ENCODE results near the gene FYCO1.

FYCO1 gene

DNA sequence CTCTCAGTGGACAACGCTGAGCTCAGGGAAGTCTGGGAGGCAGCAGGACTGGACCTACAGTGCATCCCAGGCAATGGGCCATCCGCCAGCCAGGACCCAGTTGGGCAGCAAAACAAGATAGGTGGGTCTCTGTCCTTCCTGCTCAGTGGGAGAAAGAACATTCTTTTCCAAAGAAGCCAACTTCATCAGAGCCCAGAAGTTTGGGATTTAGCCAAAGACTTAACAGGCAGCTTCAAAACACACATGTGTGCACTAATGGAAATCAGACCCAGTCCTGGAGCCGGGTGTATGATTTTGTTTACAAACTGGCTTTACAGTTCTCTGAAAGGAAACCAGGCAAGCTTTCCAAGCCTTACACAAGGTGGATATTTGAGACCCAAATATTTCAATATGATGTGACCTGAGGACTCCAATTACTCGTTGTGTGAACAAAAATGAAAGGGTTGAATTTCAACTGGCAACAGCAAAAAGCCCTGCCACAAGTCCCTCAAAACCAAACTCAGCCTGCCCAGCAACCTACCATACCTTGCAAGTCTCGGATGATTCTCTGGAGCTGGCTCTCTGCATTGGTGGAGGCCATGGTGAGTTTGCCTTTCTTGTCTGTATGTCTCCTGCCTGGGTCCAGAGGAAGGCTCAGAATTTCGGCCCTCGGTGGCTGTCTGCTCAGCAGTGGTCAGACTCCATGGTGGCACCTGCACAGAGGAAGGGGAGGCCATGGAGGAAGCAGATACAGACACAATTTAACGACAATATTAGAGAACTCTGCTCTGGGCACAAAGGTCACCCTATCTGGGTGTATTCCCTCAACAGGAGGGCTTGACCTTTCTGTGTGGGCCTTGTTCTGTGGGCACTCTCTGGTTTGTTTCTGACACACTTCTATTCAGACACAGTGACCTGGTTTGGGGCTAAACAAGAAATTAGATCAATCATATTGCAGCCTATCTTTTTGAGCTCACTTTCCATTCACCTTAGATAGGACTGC, 11.0 kb downstream of the FYCO1 start:
- no peak for DNase-seq (ENCODE audit: low read depth, low spot score)

DNA sequence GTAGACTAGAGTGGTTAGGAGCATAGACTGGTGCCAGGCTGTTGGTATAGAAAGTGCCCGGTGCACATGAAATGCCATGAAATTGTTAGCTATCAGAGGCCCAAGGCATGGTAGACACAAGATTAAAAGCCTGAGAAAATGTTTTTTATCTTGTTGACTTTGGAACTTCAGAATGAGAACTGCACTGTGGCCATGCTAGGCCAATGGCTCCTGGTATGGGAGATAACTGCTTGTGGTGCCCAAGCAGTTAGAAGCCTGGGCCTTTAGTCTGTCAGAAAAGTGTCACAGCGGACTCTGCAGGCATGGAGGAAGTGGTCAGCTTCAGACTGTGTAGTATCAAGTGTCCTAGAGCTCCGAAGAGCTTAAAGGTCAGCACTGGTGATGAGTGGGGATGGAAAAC, 11.9 kb downstream of the FYCO1 start:
- DNase-seq (ENCODE audit: low read depth, low spot score) = no peak

- DNase-seq (ENCODE audit: low read depth, low spot score) = no peak
Observed at GRCh38 chr3:45981346-45982074, 14.1 kb downstream of the FYCO1 start.

- no peak for DNase-seq (ENCODE audit: low read depth, low spot score)
Observed at GRCh38 chr3:45980819-45981218, 14.8 kb downstream of the FYCO1 start.

DNA sequence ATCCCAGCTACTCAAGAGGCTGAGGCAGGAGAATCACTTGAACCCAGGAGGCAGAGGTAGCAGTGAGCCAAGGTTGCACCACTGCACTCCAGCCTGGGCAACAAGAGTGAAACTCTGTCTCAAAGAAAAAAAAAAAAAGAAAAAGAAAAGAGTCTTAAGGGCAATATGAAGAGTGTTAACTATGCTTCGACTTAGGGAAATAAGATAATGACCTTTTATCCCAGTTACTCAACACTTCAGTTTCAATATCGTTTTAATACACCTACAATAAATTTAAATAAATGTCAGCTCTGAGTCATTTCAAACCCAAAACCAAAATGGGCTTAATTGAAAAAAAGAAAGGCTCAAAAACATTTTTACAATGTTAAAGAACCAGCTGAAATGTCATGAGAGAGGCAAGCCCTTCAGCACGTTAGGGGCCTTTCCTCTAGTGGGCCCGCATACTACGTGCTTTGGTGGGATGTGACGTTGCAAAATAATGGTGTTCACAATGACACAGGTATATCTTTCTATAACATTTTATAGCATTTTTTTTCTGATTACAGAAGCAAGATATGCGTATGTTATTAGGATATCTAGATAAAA, 15.3 kb downstream of the FYCO1 start:
- DNase-seq (ENCODE audit: low read depth, low spot score) = no peak

DNA sequence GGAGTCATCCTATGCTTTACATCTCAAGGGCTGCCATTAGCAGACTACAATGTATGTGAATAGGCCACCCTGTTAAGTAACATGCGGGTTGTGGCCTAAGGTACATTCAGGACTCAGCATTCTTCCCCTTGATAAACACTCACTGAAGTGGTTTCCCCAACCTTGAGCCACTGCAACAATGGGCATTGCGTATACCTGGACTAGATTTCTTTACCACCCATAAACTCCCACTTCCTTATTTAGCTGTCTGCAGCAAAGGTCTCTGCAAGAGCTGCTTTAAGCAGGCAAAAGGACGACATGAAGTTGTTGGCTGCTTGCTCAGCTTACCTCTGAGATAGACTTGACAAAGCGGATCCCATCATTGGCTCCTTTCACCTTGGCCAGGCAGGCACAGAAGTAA, 16.2 kb downstream of the FYCO1 start:
- no peak for DNase-seq (ENCODE audit: low read depth, low spot score)

DNA sequence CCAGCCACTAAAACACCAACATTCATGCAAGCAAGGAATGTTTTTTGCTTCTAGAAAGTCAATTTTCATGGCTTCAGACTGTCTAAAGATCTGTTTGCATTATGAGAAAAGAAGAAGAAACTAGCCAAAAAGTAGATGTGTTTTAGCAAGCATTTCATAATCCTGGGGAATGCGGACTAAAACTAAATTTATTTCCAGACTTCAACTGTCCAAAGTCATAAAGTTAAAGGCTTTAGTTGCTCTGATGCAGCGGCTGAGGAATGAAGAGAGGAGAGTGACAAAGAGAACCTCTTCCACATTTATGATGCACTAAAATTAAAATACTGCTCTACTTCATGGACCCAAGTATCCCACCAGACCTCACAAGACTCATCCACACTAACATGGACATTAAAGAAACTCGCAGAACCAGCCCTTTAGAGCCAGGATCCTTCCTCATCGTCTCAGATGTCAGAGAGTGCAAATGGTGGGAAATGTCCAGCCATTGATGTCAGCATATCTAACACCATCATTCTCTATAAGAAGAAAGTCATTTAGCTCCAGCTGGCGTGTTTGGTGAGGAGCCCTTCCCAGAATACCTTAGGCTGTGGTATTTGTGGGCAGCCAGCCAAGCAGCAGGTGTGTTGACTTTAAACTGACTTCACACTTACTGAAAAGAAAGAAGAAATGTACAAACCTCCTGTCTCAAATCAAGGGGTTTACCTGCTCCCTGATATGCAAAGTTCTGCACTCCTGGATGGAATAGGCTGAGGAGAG, 17.4 kb downstream of the FYCO1 start:
- no peak for DNase-seq (ENCODE audit: low read depth, low spot score)

DNA sequence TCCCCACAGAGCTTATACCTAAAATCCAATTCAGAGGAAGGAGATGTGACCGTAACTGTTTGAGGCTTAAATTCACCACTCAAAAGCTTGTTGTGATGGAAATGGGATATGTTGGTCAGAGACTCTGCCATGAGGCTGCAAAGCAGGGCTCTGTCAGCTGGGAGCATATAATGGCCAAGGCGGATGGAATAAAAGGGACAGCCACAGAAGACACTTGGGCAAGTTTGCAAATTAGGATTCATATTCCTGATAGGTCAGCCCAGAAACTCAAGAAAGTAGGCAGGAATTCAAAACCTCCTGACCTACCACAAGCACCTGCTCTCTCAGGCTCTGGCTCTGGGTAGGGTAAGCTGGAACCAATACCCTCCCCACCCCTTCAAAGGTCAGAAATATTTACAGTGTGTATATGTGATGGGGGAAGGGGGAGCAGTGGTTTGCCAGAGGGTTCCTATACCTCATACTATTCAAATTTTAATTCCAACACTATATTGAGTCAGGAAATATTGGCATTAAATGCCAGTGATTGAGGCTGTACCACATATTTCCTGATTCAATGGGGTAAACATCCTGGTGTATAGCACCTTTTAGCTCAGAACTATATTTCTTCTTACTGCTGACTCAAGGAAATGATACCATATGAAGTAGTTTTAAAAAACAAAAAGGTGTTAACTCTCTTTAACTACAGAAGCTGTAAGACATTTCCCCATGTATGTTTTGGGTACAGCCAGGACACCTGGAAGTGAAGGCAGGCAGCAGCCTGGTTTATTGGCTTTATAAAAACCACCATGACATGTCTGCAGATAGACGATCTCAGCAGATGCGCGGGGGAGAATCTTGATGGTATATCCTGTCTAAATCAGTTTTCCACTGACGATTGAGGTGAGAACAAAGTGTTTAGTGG, 19.2 kb downstream of the FYCO1 start:
- no peak for DNase-seq (ENCODE audit: low read depth, low spot score)

DNA sequence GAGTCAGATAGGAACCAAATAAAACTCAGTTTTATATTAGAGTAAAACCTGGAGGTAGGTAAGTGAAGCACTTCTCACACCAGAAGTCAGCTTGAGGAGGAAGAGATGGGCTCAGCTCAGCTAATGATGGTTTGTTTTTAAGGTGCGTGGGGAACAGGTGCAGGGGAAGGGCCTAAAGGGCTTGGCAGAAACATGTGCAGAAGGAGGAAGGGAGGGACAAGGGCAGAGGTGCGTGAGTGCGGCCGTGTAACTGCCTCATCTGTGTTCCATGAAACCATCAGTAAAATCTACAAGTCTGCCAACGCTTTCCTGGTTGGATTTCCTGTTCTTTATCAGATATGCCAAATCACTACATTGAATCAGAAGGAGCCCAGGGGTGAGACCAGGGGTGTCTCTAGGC, 19.9 kb downstream of the FYCO1 start:
- no peak for DNase-seq (ENCODE audit: low read depth, low spot score)

DNA sequence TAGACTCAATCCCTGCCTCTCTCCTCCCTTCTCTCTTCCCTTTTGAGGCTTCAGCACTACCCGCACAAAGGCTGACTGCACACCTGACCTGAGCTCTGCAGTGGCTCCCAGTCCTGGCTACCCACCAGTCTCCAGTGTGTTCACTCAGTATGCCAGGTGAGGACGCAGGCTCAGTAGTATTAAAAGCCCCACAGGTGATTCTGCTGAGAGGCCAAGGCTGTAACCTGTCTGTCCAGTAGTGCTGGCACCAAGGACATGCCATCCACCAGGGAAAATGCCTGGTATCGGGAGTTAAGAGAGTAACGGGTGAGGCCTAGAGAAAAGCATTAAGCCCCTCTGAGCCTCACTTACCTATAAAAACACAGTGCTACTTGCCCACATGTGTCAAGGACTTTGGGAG, 20.9 kb downstream of the FYCO1 start:
- no peak for DNase-seq (ENCODE audit: low read depth, low spot score)

DNA sequence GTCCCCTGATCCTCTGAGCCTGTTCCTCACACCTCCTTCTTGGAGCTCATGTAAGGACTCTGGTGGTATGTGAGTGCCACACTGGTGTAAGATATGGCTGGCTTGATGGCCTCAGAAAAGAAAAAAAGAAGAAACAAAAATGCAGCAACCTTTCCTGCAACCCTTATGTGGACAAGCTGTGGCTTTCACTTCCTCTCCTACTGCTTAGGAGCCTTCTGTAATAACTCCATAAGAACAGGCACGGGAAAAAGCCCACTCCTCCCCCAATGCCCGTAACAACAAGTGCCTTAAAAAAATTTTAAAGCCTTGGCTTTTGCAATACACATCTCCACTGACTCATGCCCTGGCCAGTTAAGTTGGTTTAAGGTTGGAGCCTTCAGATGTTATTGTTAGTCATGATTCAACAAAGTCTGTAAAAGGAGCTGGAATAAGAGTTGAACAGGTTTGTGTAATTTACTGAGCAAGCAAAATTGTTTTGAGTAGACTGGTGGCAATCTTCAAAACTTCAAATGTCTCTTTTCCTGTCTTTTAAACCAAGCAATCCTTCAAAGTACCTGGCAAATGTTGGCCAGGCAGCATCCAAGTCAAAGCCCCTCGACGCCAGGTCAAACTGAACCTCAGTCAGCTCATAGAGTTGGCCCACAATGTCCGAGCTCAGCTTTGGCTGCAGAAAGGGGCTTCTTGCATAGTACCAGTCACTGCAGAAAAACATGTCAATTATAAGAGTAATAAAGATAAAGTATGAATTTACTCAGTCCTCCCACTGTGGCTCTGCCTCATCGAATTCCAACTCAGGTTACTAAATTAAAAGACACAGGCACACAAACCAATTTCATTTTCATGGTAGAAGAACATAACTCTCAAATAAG, 22.9 kb downstream of the FYCO1 start:
- DNase-seq (ENCODE audit: low read depth, low spot score) = no peak

- DNase-seq (ENCODE audit: low read depth, low spot score) = no peak
Observed at GRCh38 chr3:45969953-45970352, 25.7 kb downstream of the FYCO1 start.

GRCh38 chr3:45969116-45969515, 26.5 kb downstream of the FYCO1 start:
- no peak for DNase-seq (ENCODE audit: low read depth, low spot score)

DNA sequence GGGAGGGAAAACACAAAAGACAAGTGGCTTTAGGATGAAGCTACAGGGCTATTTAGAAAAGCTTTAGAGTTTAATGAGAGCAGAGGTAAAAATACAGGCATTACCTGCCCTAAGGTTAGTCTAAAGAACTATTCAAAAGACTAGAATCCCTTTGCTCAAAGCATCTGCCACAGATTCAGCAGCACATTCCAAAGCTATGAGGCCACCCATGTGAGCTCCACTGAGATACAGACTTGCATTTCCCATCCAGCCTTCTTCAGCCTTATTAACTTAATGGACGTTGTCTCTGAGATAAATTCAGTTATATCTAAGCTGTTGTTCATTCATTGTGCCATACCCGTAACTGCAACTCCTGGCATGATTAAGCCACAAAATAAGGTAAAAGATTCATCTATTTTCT, 26.9 kb downstream of the FYCO1 start:
- no peak for DNase-seq (ENCODE audit: low read depth, low spot score)

DNA sequence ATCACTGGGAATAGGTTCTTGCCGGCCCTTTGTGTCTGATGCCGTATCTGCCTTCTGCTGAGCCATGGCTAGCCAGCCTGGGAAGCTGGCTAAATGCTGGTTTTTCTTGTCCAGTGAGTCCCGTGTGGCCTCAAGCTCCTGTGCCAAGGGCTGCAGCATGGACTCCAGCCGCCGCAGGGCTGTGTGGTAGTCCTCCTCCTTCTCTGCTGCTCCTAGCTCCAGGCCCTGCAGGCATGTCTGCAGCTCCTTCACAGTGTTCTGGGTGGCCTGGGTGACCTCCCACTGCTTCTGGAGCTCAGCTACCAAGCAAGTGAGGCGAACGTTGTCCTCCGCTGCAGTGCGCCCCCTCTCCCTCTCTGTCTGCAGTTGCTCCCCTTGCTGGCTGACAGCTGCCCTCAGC, 27.5 kb downstream of the FYCO1 start:
- DNase-seq (ENCODE audit: low read depth, low spot score) = peak; percentile 45

- no peak for DNase-seq (ENCODE audit: low read depth, low spot score)
Observed at GRCh38 chr3:45967724-45968123, 27.9 kb downstream of the FYCO1 start.

- DNase-seq (ENCODE audit: low read depth, low spot score) = no peak
Observed at GRCh38 chr3:45966950-45967640, 28.5 kb downstream of the FYCO1 start.

GRCh38 chr3:45966371-45966791, 29.2 kb downstream of the FYCO1 start:
- DNase-seq (ENCODE audit: low read depth, low spot score) = no peak

DNA sequence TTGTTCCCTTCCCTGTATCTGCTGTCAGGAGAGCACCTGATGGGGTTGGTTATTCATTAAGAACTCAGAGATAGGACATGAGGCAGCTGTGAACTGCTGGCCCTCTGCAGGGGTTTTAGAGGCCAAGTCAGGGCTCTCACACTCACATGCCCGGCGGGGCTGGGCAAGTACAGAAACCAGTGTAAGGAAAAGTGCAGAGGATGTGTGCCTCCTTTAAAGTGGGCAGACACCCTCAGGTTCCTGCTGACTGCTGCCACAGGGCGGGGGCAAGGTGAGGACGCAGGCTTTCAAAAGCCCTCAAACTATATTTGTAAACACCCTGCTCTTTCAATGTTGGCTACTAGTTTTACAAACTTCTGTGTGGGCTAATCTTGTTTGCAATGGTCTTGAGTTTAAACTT, 30.0 kb downstream of the FYCO1 start:
- DNase-seq (ENCODE audit: low read depth, low spot score) = no peak

Measured in ELF-1 (cell line).